ENCODE data around the gene CCDC83.

DNA sequence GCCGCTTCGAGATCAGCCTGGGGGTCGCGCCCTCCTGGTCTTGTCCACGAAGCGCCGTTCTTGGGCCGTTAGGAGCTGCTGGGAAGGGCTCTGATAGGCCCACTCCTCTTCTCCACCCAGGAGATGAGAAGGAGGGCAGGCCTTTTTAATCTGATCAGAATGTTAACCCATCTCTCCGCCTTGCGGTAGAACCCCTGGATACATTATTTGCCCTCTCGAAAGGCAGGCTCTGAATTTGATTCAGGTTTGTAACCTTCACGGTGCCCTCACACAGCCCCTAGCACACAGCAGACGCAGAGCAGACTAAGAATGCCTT lies at the start of gene CCDC83:
- TF ChIP-seq, protein P1, sequence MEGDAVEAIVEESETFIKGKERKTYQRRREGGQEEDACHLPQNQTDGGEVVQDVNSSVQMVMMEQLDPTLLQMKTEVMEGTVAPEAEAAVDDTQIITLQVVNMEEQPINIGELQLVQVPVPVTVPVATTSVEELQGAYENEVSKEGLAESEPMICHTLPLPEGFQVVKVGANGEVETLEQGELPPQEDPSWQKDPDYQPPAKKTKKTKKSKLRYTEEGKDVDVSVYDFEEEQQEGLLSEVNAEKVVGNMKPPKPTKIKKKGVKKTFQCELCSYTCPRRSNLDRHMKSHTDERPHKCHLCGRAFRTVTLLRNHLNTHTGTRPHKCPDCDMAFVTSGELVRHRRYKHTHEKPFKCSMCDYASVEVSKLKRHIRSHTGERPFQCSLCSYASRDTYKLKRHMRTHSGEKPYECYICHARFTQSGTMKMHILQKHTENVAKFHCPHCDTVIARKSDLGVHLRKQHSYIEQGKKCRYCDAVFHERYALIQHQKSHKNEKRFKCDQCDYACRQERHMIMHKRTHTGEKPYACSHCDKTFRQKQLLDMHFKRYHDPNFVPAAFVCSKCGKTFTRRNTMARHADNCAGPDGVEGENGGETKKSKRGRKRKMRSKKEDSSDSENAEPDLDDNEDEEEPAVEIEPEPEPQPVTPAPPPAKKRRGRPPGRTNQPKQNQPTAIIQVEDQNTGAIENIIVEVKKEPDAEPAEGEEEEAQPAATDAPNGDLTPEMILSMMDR (IDR thresholded peaks at IDR 0.05 in 4 of 5, conservative IDR thresholded peaks at IDR 0.05 in 1 of 5) = no peak
- TF ChIP-seq POLR2A (IDR thresholded peaks at IDR 0.05) = no peak

All from gastrocnemius medialis (tissue), 4 donors.